ENCODE measurements around the gene ZNF319. TPM values are rescaled to one million over a fixed set of nuclear protein-coding genes. Genes with fewer than 3 reads are reported as not detected.

Gene ZNF319
- total RNA-seq, 1 donor from 2014 or later: 11.5 TPM

GRCh38 chr16:57977418-57978069 lies 22.9 kb downstream of the ZNF319 start:
- Histone ChIP-seq H3K27ac (ENCODE audit: low read depth, low read length) (no peak overlapping the region), H3K79me2 (ENCODE audit: insufficient read depth, low read length) (no peaks in the 10 kb centered on the region), H3K4me3 (ENCODE audit: insufficient read depth, low read depth, low read length) (no peak overlapping the region), H3K9ac (ENCODE audit: low read length) (no peak overlapping the region), H3K4me2 (ENCODE audit: low read length) (no peak overlapping the region), H3K9me3 (ENCODE audit: insufficient read depth, low read depth, low read length) (no peaks in the 10 kb centered on the region), H3K36me3 (ENCODE audit: insufficient read depth, low read length) (no peaks in the 10 kb centered on the region), H4K20me1 (ENCODE audit: insufficient read depth, low read length) (no peaks in the 10 kb centered on the region), H2AFZ (ENCODE audit: low read depth, low read length) (no peak overlapping the region), H3K4me1 (ENCODE audit: insufficient read depth, low read length) (no peaks in the 10 kb centered on the region), H3K27me3 (ENCODE audit: insufficient read depth, low read length) (peaks cover 2% of the 10 kb centered on the region)
- DNase-seq (ENCODE audit: low read depth): no peak
- Mint-ChIP-seq H3K4me1 (ENCODE audit: low read depth, unreplicated experiment) (no peaks in the 10 kb centered on the region), H3K9me3 (ENCODE audit: unreplicated experiment) (no peaks in the 10 kb centered on the region), H3K4me3 (ENCODE audit: unreplicated experiment) (no peak overlapping the region), H3K27ac (ENCODE audit: unreplicated experiment) (no peak overlapping the region), H3K27me3 (ENCODE audit: low read depth, unreplicated experiment) (peaks cover 25% of the 10 kb centered on the region), H3K36me3 (ENCODE audit: low read depth, unreplicated experiment) (no peaks in the 10 kb centered on the region)
- TF ChIP-seq EZH2 (IDR thresholded peaks at IDR 0.05; ENCODE audit: insufficient read depth, low read length): no peak
- TF ChIP-seq CTCF (IDR thresholded peaks at IDR 0.05; ENCODE audit: insufficient read depth, low read depth, low read length): no peak
- FAIRE-seq: no peak

- Histone ChIP-seq H3K9ac (ENCODE audit: low read length) (no peak overlapping the region), H3K4me2 (ENCODE audit: low read length) (no peak overlapping the region), H3K79me2 (ENCODE audit: insufficient read depth, low read length) (no peaks in the 10 kb centered on the region), H3K4me3 (ENCODE audit: insufficient read depth, low read depth, low read length) (no peak overlapping the region), H4K20me1 (ENCODE audit: insufficient read depth, low read length) (no peaks in the 10 kb centered on the region), H3K9me3 (ENCODE audit: insufficient read depth, low read depth, low read length) (no peaks in the 10 kb centered on the region), H3K36me3 (ENCODE audit: insufficient read depth, low read length) (no peaks in the 10 kb centered on the region), H3K4me1 (ENCODE audit: insufficient read depth, low read length) (no peaks in the 10 kb centered on the region), H3K27me3 (ENCODE audit: insufficient read depth, low read length) (no peaks in the 10 kb centered on the region), H3K27ac (ENCODE audit: low read depth, low read length) (no peak overlapping the region), H2AFZ (ENCODE audit: low read depth, low read length) (no peak overlapping the region)
- H3K27me3 Mint-ChIP-seq (ENCODE audit: low read depth, unreplicated experiment): peaks cover 29% of the 10 kb centered on the region
- H3K4me3 Mint-ChIP-seq (ENCODE audit: unreplicated experiment): no peak overlapping the region
- DNase-seq (ENCODE audit: low read depth) (peak; percentile 24), FAIRE-seq (no peak)
- no peaks in the 10 kb centered on the region for H3K4me1 Mint-ChIP-seq (ENCODE audit: low read depth, unreplicated experiment)
- no peak overlapping the region for H3K27ac Mint-ChIP-seq (ENCODE audit: unreplicated experiment)
- peaks cover 4% of the 10 kb centered on the region for H3K9me3 Mint-ChIP-seq (ENCODE audit: unreplicated experiment)
- no peaks in the 10 kb centered on the region for H3K36me3 Mint-ChIP-seq (ENCODE audit: low read depth, unreplicated experiment)
- TF ChIP-seq EZH2 (IDR thresholded peaks at IDR 0.05; ENCODE audit: insufficient read depth, low read length) (no peak), CTCF (IDR thresholded peaks at IDR 0.05; ENCODE audit: insufficient read depth, low read depth, low read length) (no peak)
Observed at GRCh38 chr16:57976331-57976796, 24.1 kb downstream of the ZNF319 start.

- Histone ChIP-seq H3K9ac (ENCODE audit: low read length) (no peak overlapping the region), H3K27ac (ENCODE audit: low read depth, low read length) (no peak overlapping the region), H3K4me1 (ENCODE audit: insufficient read depth, low read length) (no peaks in the 10 kb centered on the region), H4K20me1 (ENCODE audit: insufficient read depth, low read length) (no peaks in the 10 kb centered on the region), H3K9me3 (ENCODE audit: insufficient read depth, low read depth, low read length) (no peaks in the 10 kb centered on the region), H3K79me2 (ENCODE audit: insufficient read depth, low read length) (no peaks in the 10 kb centered on the region), H2AFZ (ENCODE audit: low read depth, low read length) (no peak overlapping the region), H3K4me2 (ENCODE audit: low read length) (no peak overlapping the region), H3K36me3 (ENCODE audit: insufficient read depth, low read length) (no peaks in the 10 kb centered on the region), H3K27me3 (ENCODE audit: insufficient read depth, low read length) (peaks cover 2% of the 10 kb centered on the region), H3K4me3 (ENCODE audit: insufficient read depth, low read depth, low read length) (no peak overlapping the region)
- Mint-ChIP-seq H3K27ac (ENCODE audit: unreplicated experiment) (no peak overlapping the region), H3K36me3 (ENCODE audit: low read depth, unreplicated experiment) (no peaks in the 10 kb centered on the region), H3K4me3 (ENCODE audit: unreplicated experiment) (no peak overlapping the region), H3K27me3 (ENCODE audit: low read depth, unreplicated experiment) (peaks cover 42% of the 10 kb centered on the region), H3K9me3 (ENCODE audit: unreplicated experiment) (peaks cover 4% of the 10 kb centered on the region), H3K4me1 (ENCODE audit: low read depth, unreplicated experiment) (no peaks in the 10 kb centered on the region)
- FAIRE-seq: no peak
- no peak for DNase-seq (ENCODE audit: low read depth)
- TF ChIP-seq EZH2 (IDR thresholded peaks at IDR 0.05; ENCODE audit: insufficient read depth, low read length) (no peak), CTCF (IDR thresholded peaks at IDR 0.05; ENCODE audit: insufficient read depth, low read depth, low read length) (no peak)
Observed at GRCh38 chr16:57972306-57972705, 28.2 kb downstream of the ZNF319 start.

All from astrocyte (in vitro differentiated cells and primary cell).